Suppressor macrophage treated with lipopolysaccharide for 1 hour (primary cell): ENCODE results near the gene BTBD7.

Experiments used
- DNase-seq, 3 donors: peaks; one replicate each; pipeline ENCODE4 v3.0.0-alpha.2; 2020 to 2022

Gene BTBD7

DNA sequence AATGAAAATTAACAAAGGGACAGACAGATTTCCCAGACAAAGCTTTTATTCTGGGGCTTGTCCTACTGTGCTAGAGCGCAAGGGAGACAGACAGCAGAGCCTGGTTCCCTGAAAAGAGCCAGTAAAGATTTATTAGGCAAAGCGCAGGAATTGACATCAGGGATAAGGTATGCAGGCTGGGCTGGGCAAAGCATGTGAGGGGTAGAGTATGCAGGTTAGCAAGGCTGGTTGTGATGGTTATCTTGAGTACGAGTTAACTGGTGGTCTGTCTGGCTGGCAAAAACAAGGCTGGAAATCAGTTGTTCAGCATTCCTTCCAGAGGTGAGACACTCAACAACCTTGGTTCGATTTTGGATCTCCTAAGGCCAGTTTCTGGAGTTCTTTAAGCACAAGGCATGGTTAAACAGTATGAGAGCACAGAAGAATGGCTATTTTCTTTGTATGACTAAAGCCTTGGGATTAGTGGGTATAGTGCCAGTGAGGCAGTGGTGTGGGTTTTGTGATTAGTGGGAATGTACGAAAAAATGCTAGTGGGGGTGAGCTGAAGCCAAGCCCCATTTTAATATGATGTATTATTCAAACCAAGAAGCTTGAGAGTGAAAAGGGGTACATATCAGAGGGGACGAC is 30.9 kb downstream of the BTBD7 start:
- no peak for DNase-seq

GRCh38 chr14:93299866-93300265 is 33.0 kb downstream of the BTBD7 start:
- peak in 2 of 3 donors; percentile 26 to 41 for DNase-seq

DNA sequence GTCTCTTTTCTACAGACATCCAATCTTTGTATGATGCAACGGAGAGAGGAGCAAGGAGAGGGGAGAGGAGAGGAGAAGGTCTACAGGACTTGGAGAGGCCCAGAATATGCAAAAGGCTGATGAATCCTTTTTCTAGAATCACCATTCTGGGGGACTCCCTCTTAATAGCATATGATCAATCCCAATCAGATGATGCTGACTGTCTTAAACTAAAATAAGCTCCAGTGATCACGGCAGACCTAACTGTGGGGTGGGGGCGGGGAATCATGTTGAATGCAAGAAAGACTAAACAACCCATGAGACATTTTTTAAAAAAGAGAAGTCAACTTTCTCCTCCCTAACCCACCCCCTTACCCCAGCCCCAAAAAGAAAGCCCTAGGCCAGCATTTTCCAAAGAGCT is 33.4 kb downstream of the BTBD7 start:
- peak; percentile 74 to 86 (median 78) for DNase-seq

DNA sequence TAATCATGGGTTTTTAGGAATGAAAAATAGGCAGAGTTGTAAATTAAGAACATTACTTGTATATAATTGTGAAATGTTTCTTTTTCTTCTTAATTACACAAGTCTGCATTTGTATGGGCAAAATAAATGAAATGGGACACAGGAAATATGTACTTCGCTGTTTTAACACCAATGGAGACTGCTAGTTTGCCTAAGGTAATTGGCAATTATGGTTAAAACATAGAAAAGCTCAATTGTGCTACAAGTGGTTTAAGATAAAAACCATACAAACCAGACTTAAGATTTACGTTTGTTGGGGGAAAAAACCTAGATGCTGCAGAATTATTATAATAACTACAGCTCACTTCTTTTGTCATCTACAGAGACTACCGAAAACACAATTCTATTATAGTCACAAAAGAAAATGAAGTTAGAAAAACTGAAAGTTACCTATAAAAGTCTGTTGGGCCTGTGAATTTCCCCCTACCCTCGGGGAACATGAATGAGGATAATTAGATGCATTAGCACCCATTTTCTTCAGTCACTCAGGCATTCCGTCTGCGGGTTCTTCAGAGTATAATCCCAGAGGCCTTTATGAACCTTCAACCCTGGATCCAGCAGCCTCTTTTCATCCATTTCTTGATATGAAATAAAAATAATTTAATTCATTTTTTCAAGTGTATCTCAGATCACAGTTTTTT is 37.2 kb downstream of the BTBD7 start:
- DNase-seq: no peak

DNA sequence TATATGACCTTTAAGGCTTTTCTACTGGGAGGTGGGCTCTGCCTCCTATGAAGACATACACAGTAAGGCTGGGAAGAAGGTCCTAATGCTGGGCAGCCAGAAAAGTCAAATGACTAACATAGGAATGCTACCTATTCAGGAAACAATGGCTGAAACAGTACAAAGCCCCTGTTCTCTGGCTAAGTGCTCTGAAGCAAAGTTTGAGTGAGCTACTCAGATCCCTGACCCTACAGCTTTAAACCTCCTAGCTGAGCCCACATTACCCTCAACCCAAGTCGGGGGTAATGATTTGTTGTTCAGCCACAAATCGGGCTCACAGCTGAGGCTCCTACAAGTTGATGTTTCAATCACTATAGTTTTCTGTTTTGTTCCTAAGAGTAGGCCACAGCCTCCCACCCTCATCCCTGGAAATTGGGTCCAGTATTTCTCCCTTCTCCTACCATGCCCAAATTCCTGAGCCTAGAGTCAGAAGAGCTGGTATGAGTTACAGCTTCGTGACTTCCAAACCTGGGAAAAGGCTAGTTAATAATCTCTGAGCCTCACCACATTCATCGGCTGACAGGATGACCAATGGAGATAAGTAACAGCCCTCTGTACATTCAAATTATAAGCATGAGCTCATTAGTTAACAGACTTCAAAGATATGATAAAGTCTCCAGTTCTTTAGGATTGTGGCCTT is 46.5 kb downstream of the BTBD7 start:
- DNase-seq: no peak

DNA sequence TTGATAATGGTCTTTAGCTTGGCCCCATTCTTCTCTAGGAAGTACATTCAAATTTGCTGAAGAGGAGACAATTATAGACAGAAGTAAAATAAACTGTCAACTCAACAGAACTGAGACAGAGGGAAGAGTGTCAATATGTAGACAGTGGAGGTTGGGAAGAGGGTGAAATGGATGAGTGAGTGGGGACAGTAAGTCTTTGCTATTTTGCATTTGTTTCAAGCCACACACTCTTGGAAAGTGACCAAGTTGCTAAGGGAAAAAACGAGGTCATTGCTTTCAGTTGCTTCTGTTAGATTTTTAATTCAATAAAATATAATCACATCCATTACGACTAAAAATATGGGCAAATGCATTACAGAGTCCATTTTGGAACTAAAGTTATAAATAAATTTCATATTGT is 47.8 kb downstream of the BTBD7 start:
- peak in 2 of 3 donors; percentile 13 to 36 for DNase-seq

- DNase-seq: no peak
These were observed 50.9 kb downstream of the BTBD7 start for GRCh38 chr14:93281937-93282336.

DNA sequence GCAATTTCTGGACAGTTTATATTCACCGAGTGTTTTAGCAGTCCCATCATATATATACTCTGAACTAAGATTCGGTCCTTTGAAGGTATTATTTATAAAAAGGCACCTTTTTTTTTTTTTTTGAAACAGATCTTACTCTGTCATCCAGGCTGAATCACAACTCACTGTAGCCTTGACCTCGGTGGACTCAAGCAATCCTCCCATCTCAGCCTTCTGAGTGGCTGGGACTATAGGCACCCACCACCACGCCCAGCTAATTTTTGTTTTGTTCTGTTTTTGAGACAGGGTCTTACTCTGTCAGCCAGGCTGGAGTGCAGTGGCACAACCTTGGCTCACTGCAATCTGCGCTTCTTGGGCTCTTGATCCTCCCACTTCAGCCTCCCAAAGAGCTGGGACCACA is 52.1 kb downstream of the BTBD7 start:
- no peak for DNase-seq

GRCh38 chr14:93276031-93276716 is 56.7 kb downstream of the BTBD7 start:
- DNase-seq: no peak

DNA sequence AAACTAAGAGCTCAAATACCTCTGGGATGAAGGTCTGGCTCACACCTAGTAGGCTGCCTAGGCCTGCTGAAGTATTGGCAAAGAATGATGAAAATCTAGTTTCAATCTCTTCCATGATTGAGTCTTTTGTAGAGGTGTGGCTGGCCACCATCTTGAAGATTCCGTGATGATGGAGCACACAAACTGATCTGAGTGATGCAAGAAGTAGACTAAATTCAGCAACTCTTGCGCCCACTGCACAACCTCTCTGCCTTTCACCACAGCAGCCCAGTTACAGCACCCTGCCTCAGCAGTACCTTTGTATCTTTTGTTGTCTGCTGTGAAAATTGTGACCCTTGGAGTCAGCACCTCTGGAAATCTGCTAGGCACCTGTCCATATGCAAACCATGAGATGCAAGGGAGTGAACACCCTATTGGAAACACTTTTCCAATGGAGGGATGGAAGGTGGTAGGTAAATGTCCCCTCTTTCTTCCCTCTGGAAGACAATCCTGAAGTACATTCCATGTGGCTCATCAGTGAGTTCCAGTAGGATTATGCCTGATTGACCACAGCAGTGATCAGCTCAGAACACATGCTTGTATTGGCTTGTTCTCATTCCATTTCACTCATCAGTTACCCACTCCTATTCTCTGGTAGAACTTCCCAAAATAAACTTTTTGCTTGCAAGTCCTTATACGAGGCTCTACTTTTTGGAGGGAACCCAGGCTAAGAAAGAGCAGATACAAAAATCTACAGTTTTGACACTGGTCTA is 58.6 kb downstream of the BTBD7 start:
- no peak for DNase-seq

- peak; percentile 20 to 42 (median 35) for DNase-seq
These were observed 61.7 kb downstream of the BTBD7 start for GRCh38 chr14:93271111-93271510.

- peak; percentile 77 to 91 (median 88) for DNase-seq
These were observed 63.3 kb downstream of the BTBD7 start for GRCh38 chr14:93269341-93270068.

GRCh38 chr14:93268406-93268805 is 64.4 kb downstream of the BTBD7 start:
- DNase-seq: no peak

DNA sequence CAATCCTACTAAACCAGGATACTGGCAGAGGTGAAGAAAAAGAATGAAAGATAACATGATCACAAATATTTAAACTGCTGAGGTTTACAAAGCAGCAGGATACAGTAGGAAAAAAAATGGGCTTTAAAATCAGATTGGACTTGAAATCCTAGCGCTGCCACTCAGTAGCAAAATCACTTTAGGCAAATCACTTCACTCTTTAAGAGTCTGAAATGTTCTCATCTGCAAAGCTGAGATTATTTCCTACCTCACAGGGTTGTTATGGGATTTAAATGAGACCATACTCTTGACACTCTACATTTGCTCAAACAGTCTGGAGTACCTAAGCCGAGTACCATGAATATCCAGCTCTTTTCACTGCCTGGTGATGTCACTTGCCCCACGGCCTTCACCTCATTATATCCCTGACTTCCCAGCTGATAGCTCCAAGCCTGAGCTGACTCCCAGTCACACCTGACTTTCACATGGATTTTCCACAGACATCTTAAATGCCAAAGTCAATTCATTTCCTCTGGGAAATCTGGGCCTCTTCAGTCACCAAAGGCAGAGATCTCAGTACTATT is 65.6 kb downstream of the BTBD7 start:
- no peak for DNase-seq

DNA sequence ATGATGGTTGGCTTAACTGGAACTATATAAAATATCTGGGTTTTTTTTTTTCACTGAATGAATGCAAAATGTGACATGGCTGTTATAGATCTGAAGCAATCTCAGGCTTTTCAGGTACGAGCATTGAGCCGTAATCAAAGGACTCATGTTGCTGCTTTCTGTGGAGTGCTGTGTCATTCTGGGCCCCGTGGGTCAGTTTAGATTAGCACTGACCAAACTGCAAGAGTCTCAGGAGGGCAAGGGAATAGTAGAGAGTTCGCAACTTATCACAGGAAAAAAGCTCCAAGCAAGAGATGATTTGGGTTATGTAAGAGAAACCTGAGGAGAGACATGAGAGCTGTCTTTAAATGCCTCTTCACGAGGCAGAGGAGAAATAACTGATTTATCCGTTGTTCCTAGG is 66.7 kb downstream of the BTBD7 start:
- no peak for DNase-seq

- no peak for DNase-seq
These were observed 69.4 kb downstream of the BTBD7 start for GRCh38 chr14:93263416-93263815.

DNA sequence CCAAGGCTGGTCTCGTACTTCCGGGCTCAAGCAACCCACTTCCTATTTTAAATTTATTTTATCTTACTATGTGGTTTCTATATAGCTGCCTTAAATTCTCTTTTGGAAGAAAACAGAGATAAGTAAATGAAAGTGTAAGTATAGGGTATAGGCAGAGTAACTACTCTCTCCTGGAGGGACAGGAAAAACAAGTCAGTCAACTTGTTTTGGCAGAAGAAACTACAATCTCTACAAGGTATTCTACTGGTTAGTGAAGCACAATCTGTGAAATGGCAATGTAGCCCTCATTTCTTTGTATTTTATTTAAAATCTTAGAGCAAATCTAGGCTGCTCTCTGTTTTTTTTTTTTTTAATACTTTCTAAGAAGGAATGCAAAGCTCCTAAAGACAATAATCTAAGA is 70.4 kb downstream of the BTBD7 start:
- no peak for DNase-seq

GRCh38 chr14:93249128-93249831 is 83.6 kb downstream of the BTBD7 start:
- DNase-seq: no peak

GRCh38 chr14:93246534-93246933 is 86.3 kb downstream of the BTBD7 start:
- DNase-seq: no peak

DNA sequence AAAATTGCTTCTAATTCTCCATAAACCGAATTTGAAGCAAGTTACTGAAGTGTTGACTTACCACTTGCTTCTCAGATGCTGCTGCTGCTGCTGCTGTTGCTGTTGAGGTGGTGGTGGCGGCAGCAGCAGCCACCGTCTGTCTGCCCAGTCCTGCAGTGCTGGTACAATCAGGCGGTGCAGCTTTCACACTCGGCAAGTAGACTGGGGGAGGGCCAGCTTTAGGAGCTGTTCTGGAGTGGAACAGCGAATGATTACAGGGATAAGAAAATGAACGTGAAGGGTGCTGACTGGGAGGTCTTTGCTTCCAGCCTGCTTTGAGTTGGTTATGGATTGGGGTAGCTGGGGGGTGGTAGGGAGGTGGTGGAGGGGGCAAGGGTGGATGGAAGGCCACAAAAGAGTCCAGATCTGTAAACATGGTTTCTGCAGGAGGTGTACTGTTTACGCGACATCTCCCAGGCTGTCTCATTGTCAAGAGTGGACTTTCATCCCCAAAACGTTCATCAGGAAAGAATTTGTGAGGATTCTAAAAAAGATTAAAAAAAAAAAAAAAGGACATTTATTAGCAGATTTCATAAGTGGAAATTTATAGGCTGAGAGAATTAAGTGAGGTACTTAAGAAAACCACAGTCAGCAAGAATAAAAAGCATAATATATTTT is 86.9 kb downstream of the BTBD7 start:
- DNase-seq: no peak

GRCh38 chr14:93240678-93241000 is 92.2 kb downstream of the BTBD7 start:
- no peak for DNase-seq
